HepG2 (cell line): ENCODE results near the gene RPL31. TPM values are rescaled to one million over a fixed set of nuclear protein-coding genes. Genes with fewer than 3 reads are reported as not detected.

Experiments used
- BCL6 ChIP-seq: IDR thresholded peaks from 2 replicates; pipeline ENCODE4 v1.6.1; 2016; ENCODE audit warnings: missing genetic modification reagents, missing compliant biosample characterization
- CEBPB ChIP-seq: IDR thresholded peaks from 2 replicates; pipeline ENCODE4 v1.6.1; 2011; ENCODE audit warnings: low read depth, low read length, improper control_type of control experiment, borderline replicate concordance
- CENPBD1 ChIP-seq: sonication (generic); formaldehyde crosslinking; IDR thresholded peaks from 2 replicates; pipeline ENCODE4 v1.8.0; 2022; ENCODE audit warnings: missing genetic modification reagents, low read depth, mild to moderate bottlenecking, borderline replicate concordance
- ELF4 ChIP-seq: sonication (generic); formaldehyde crosslinking; IDR thresholded peaks from 2 replicates; pipeline ENCODE4 v1.5.0; 2020; ENCODE audit warnings: missing genetic modification reagents, mild to moderate bottlenecking, moderate library complexity, borderline replicate concordance
- GPN1 ChIP-seq: sonication (generic); formaldehyde crosslinking; IDR thresholded peaks from 2 replicates; pipeline ENCODE4 v1.5.1; 2020; ENCODE audit warnings: missing genetic modification reagents, borderline replicate concordance
- ISX ChIP-seq: sonication (generic); formaldehyde crosslinking; conservative IDR thresholded peaks from 2 replicates; pipeline ENCODE4 v1.5.0; 2020; ENCODE audit warnings: missing genetic modification reagents
- LBX2 ChIP-seq: sonication (generic); formaldehyde crosslinking; IDR thresholded peaks from 2 replicates; pipeline ENCODE4 v1.5.0; 2020; ENCODE audit warnings: missing genetic modification reagents, mild to moderate bottlenecking, borderline replicate concordance
- MYNN ChIP-seq: sonication (generic); formaldehyde crosslinking; IDR thresholded peaks from 2 replicates; pipeline ENCODE4 v1.4.0; 2020; ENCODE audit warnings: mild to moderate bottlenecking, low read depth, missing genetic modification reagents
- NCOA5 ChIP-seq: sonication (generic); formaldehyde crosslinking; IDR thresholded peaks from 2 replicates; pipeline ENCODE4 v1.4.0; 2020; ENCODE audit warnings: missing genetic modification reagents
- NFATC3 ChIP-seq: sonication (generic); formaldehyde crosslinking; IDR thresholded peaks from 2 replicates; pipeline ENCODE4 v1.5.1; 2020; ENCODE audit warnings: mild to moderate bottlenecking, missing genetic modification reagents
- NFIC ChIP-seq: IDR thresholded peaks from 2 replicates; pipeline ENCODE4 v1.6.1; 2012; ENCODE audit warnings: mild to moderate bottlenecking, low read length, inconsistent platforms
- RBAK ChIP-seq: sonication (generic); formaldehyde crosslinking; IDR thresholded peaks from 2 replicates; pipeline ENCODE4 v1.5.1; 2020; ENCODE audit warnings: mild to moderate bottlenecking, missing genetic modification reagents
- ZNF280B ChIP-seq: sonication (generic); formaldehyde crosslinking; IDR thresholded peaks from 2 replicates; pipeline ENCODE4 v1.5.0; 2020; ENCODE audit warnings: missing genetic modification reagents, mild to moderate bottlenecking, borderline replicate concordance
- ZNF337 ChIP-seq: sonication (generic); formaldehyde crosslinking; IDR thresholded peaks from 2 replicates; pipeline ENCODE4 v1.5.1; 2020; ENCODE audit warnings: missing genetic modification reagents, low read depth, mild to moderate bottlenecking, borderline replicate concordance
- ZNF367 ChIP-seq: sonication (generic); formaldehyde crosslinking; IDR thresholded peaks from 2 replicates; pipeline ENCODE4 v1.4.0; 2020; ENCODE audit warnings: missing genetic modification reagents, borderline replicate concordance
- ZNF430 ChIP-seq: sonication (generic); formaldehyde crosslinking; IDR thresholded peaks from 2 replicates; pipeline ENCODE4 v1.9.0; 2021; ENCODE audit warnings: mild to moderate bottlenecking, missing genetic modification reagents
- ZNF512 ChIP-seq: sonication (generic); formaldehyde crosslinking; IDR thresholded peaks from 2 replicates; pipeline ENCODE4 v1.4.0; 2020; ENCODE audit warnings: mild to moderate bottlenecking, missing genetic modification reagents
- ZNF597 ChIP-seq: sonication (generic); formaldehyde crosslinking; IDR thresholded peaks from 2 replicates; pipeline ENCODE4 v1.5.0; 2020; ENCODE audit warnings: missing genetic modification reagents
- ZNF619 ChIP-seq: sonication (generic); formaldehyde crosslinking; IDR thresholded peaks from 2 replicates; pipeline ENCODE4 v1.4.0; 2020; ENCODE audit warnings: mild to moderate bottlenecking, missing genetic modification reagents
- ZNF792 ChIP-seq: IDR thresholded peaks from 2 replicates; pipeline ENCODE4 v1.6.1; 2016
- ZSCAN22 ChIP-seq: sonication (generic); formaldehyde crosslinking; IDR thresholded peaks from 2 replicates; pipeline ENCODE4 v1.4.0; 2020; ENCODE audit warnings: mild to moderate bottlenecking, missing genetic modification reagents
- polyA plus RNA-seq, 8 experiments: library from polyadenylated mRNA; depleted of rRNA in 3 of 8; stranded (reverse) in 7 of 8; unstranded in 1 of 8; fragments of >200 nt; fragmentation: Illumina TruSeq in 4 of 8; extraction: Trizol in 4 of 8; gene quantifications; 2 replicates each; pipeline versions ENCODE4 v1.2.1 to v1.2.3, GENCODE V29; 2011 to 2016; ENCODE audit warnings: low read depth in 4 of 8, missing spikeins in 1 of 8, mixed read lengths in 1 of 8; ENCODE audit not compliant: insufficient read depth in 1 of 8
- total RNA-seq, 5 experiments: library from RNA; depleted of rRNA; stranded (reverse); fragments of >200 nt; fragmentation: Illumina TruSeq; extraction: Trizol; gene quantifications; 2 replicates each; pipeline ENCODE4 v1.2.3, GENCODE V29; 2016; ENCODE audit warnings: low read depth in 1 of 5

RPL31 gene
- total and polyA plus RNA-seq, 2 of the 13 experiments (the other 11 are each of a cell fraction or from before 2014, with no cell fraction given), result 3,331 to 3,582 TPM

- TF ChIP-seq ELF4 (0 out of 2 replicates have a peak, but pooled peaks have one; percentile 80), ZSCAN22 (no peak), RBAK (CRISPR knock-in tag) (no peak), ZNF367 (CRISPR knock-in tag) (0 out of 2 replicates have a peak, but pooled peaks have one; percentile 7), ZNF792 (no peak), CEBPB (no peak), NFIC (no peak), ISX (CRISPR knock-in tag) (0 out of 2 replicates have a peak, but pooled peaks have one; percentile 19), CENPBD1 (CRISPR knock-in tag) (0 out of 2 replicates have a peak, but pooled peaks have one; percentile 15), LBX2 (CRISPR knock-in tag) (no peak), MYNN (CRISPR knock-in tag) (no peak), NCOA5 (CRISPR knock-in tag) (no peak), ZNF619 (no peak), ZNF337 (CRISPR knock-in tag) (no peak), ZNF597 (CRISPR knock-in tag) (no peak), ZNF512 (CRISPR knock-in tag) (no peak), BCL6 (no peak), GPN1 (no peak), NFATC3 (CRISPR knock-in tag) (no peak), ZNF430 (CRISPR knock-in tag) (no peak), ZNF280B (CRISPR knock-in tag) (no peak)
These were observed 631 bp downstream of the RPL31 start (continued) for GRCh38 chr2:101002562-101003277.
